ENCODE results near the gene XPNPEP1. TPM values are rescaled to one million over a fixed set of nuclear protein-coding genes. Genes with fewer than 3 reads are reported as not detected.

XPNPEP1 gene
- total RNA-seq, 6 experiments from 2014 or later: 13.9 to 57.8 (median 29.4) TPM

DNA sequence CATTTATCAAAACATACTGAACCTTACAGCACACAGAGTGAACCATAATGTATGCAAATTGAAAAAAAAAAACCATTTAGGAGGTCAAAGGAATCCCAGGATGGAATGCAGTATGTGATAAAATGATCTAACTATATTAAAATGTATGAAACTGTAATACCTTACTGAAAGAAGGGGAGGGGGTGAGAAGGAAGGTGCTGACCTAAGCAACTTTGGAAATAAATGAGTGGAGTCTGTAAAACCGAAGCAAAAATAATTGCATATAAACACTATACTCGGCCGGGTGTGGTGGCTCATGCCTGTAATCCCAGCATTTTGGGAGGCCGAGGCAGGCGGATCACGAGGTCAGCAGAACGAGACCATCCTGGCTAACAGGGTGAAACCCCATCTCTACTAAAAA is 69.4 kb downstream of the XPNPEP1 start:
- Histone ChIP-seq H3K4me1 (no peaks in the 10 kb centered on the region), H3K27me3 (no peaks in the 10 kb centered on the region), H3K9me3 (no peaks in the 10 kb centered on the region), H3K4me3 (no peak overlapping the region), H3K27ac (no peak overlapping the region), H3K36me3 (no peaks in the 10 kb centered on the region)
- DNase-seq: no peak
- WGBS (ENCODE audit: insufficient coverage, low coverage, low lambda C conversion rate, missing lambda C conversion rate): 48% methylated on average over 2 of the region's 7 CpGs
- TF ChIP-seq, protein P1, sequence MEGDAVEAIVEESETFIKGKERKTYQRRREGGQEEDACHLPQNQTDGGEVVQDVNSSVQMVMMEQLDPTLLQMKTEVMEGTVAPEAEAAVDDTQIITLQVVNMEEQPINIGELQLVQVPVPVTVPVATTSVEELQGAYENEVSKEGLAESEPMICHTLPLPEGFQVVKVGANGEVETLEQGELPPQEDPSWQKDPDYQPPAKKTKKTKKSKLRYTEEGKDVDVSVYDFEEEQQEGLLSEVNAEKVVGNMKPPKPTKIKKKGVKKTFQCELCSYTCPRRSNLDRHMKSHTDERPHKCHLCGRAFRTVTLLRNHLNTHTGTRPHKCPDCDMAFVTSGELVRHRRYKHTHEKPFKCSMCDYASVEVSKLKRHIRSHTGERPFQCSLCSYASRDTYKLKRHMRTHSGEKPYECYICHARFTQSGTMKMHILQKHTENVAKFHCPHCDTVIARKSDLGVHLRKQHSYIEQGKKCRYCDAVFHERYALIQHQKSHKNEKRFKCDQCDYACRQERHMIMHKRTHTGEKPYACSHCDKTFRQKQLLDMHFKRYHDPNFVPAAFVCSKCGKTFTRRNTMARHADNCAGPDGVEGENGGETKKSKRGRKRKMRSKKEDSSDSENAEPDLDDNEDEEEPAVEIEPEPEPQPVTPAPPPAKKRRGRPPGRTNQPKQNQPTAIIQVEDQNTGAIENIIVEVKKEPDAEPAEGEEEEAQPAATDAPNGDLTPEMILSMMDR (IDR thresholded peaks at IDR 0.05): no peak
- TF ChIP-seq POLR2A (IDR thresholded peaks at IDR 0.05): no peak
- intact Hi-C loops (cut with DNase I): no loop called here
- no peak for ATAC-seq

DNA sequence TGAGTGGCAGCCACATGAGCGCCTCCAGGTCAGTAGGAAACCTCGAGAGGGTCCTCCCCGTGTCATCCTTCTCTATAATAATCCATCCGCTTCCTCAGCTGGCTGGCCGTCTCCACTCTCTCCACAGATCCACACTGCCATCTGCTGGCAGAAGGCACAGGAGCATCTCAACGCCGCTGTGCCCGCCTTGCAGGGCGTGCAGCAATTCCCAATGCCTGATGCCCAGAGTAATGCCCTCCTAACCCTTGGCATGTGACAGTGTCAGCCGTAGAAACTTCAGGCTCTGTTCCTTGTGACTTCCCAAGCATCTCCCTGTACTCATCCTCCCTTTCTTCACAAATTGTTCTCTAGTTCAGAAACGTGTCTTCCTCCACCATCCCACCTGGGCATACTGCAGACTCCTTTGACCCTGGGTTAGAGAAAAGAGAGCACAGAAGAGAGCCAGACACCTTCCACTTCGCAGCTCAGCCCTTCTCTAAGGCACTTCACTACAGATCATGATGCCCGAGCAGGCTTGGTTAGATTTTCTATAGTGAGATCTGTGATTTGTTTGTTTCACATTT is 70.8 kb downstream of the XPNPEP1 start:
- TF ChIP-seq, protein P1 (IDR thresholded peaks at IDR 0.05): peak; percentile 64 to 96 (median 94)
- TF ChIP-seq POLR2A (IDR thresholded peaks at IDR 0.05): no peak
- Histone ChIP-seq H3K9me3 (no peaks in the 10 kb centered on the region), H3K4me3 (no peak overlapping the region), H3K27me3 (no peaks in the 10 kb centered on the region), H3K4me1 (no peaks in the 10 kb centered on the region), H3K36me3 (no peaks in the 10 kb centered on the region), H3K27ac (no peak overlapping the region)
- peak; percentile 96 to 99 (median 97) for ATAC-seq
- intact Hi-C loops (cut with DNase I): no loop called here
- DNase-seq: peak; percentile 79 to 81 (median 80)
- WGBS (ENCODE audit: insufficient coverage, low coverage, low lambda C conversion rate, missing lambda C conversion rate): 15% methylated on average over 5 of the region's 13 CpGs

DNA sequence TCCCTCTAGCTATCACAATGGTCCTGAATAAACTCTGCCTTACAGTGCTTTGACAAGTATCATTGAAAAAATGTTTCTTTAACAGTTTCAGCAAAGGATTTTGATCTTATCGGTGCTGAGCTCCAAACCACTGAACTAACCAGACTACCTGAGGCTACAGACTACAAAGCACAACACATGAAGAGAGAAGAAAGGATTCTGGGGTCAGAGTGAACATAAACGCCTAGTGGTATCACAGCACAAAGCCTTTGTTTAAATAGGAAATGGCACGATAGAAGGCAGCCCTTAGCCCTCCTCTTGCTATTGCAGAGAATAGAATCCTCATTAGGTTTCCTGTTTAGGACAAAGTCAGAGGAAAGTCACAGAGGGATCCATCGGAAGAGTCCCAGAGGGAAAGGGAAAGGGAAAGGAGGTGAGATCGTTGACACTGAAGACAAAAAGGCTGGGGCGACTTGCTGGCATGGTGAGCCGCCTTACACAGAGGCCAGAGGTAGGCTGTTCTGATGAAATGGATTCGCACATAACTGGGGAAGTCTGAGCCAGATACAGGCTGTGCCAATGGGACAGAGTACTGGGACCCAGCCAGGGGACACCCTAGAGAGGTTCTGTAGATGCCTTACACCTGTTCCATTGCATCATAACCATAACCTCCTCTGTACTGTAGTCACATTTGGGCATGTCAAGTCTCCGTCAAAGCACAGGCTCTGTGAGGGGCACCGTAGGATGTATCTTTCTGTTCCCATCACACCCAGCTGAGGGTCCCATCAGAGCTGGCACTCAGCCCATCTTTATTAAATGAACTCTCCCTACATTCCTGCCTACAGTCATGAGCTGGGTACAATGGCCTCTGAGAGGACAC is 71.5 kb downstream of the XPNPEP1 start:
- intact Hi-C loops (cut with DNase I): no loop called here
- H3K36me3 ChIP-seq: no peaks in the 10 kb centered on the region
- H3K4me3 ChIP-seq: no peak overlapping the region
- 36% methylated on average over 10 of the region's 10 CpGs for WGBS (ENCODE audit: insufficient coverage, low coverage, low lambda C conversion rate, missing lambda C conversion rate)
- ATAC-seq: peak; percentile 24 to 37 (median 30)
- TF ChIP-seq, protein P1 (IDR thresholded peaks at IDR 0.05): no peak
- TF ChIP-seq POLR2A (IDR thresholded peaks at IDR 0.05): no peak
- H3K27ac ChIP-seq: no peak overlapping the region
- H3K4me1 ChIP-seq: no peaks in the 10 kb centered on the region
- H3K9me3 ChIP-seq: no peaks in the 10 kb centered on the region
- H3K27me3 ChIP-seq: no peaks in the 10 kb centered on the region
- no peak for DNase-seq

DNA sequence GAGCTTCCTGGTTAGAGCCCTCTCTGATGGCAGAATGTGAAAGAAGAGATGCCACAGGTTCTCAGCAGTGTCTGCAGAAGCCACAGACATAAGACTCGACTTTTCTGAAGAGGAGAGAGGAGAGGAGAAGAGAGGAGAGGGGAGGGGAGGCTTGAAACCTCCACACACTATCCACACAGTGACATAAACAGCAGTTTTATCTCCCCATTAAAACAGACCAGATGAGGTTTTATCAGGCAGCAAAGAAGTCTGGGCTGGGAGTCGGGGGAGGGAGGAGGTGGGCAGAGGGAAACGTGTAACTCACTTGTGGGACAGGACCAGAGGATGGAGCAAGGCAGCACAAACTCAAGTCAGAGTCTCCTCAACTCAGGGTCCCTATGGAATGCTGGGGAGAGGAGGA is 76.5 kb downstream of the XPNPEP1 start:
- intact Hi-C loops (cut with DNase I): no loop called here
- H3K4me1 ChIP-seq: no peaks in the 10 kb centered on the region
- H3K9me3 ChIP-seq: no peaks in the 10 kb centered on the region
- no peaks in the 10 kb centered on the region for H3K27me3 ChIP-seq
- WGBS (ENCODE audit: insufficient coverage, low coverage, low lambda C conversion rate, missing lambda C conversion rate): 0% methylated on average over 2 of the region's 3 CpGs
- no peak for TF ChIP-seq POLR2A (IDR thresholded peaks at IDR 0.05)
- TF ChIP-seq, protein P1 (IDR thresholded peaks at IDR 0.05): no peak
- H3K27ac ChIP-seq: no peak overlapping the region
- no peak overlapping the region for H3K4me3 ChIP-seq
- DNase-seq: no peak
- no peak for ATAC-seq
- H3K36me3 ChIP-seq: no peaks in the 10 kb centered on the region
